Subcutaneous preadipocyte (primary cell): ENCODE measurements around the gene SIM1. TPM values are rescaled to one million over a fixed set of nuclear protein-coding genes. Genes with fewer than 3 reads are reported as not detected.

Experiments used
- total RNA-seq: library from RNA; depleted of rRNA; stranded (reverse); fragments of >200 nt; gene quantifications from 2 replicates; pipeline ENCODE4 v1.2.3, GENCODE V29; 2012

The SIM1 gene, protein sequence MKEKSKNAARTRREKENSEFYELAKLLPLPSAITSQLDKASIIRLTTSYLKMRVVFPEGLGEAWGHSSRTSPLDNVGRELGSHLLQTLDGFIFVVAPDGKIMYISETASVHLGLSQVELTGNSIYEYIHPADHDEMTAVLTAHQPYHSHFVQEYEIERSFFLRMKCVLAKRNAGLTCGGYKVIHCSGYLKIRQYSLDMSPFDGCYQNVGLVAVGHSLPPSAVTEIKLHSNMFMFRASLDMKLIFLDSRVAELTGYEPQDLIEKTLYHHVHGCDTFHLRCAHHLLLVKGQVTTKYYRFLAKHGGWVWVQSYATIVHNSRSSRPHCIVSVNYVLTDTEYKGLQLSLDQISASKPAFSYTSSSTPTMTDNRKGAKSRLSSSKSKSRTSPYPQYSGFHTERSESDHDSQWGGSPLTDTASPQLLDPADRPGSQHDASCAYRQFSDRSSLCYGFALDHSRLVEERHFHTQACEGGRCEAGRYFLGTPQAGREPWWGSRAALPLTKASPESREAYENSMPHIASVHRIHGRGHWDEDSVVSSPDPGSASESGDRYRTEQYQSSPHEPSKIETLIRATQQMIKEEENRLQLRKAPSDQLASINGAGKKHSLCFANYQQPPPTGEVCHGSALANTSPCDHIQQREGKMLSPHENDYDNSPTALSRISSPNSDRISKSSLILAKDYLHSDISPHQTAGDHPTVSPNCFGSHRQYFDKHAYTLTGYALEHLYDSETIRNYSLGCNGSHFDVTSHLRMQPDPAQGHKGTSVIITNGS
- total RNA-seq: 2.9 and 4.9 TPM in 2 replicates

DNA sequence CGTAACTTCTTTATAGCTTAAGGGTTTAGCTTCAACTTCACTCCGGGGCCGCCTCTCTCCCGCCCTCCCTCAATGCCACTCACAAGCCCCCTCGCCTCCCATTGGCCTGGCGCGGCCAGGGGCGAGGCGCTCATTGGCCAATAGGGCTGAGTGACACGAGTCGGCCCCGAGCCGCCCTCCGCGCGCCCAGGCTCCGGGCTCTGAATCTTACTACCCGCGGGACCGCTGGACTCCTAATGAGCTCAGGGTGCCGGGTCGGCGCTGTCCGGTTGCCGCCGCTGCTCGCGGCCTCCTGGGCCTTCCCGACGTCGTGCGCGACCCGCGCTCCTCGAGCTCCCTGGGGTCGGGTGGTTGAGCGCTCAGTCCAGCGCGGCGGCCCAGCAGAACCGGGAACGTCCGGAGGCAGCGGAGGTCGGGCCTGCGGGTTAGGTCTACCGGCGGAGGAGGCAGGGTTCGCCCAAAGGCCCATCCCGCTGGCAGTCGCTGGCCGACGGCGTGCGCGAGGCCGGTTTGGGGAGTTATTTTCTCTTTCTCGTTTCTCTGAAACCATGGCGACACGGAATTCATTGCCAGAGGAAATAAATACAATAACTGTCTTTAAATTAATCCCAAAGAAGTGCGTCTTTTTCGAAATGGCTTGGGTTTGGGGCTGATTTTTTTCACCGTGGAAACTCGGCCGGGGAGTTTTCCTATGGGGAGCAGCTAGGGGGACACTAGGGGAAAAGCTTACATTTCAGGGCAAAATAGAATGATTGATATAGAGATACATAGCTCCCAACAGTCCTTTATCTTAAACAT is at the start of gene SIM1:
Gene SIM1, minus strand, starts transcription at position 19 of the 798 bp plus-strand sequence. CDS start 1,453 bp downstream, outside the sequence.

